HepG2 (cell line): ENCODE measurements around the gene C19orf73. TPM values are rescaled to one million over a fixed set of nuclear protein-coding genes. Genes with fewer than 3 reads are reported as not detected.

Experiments
- ELF1 ChIP-seq: sonication (generic); formaldehyde crosslinking; IDR thresholded peaks from 2 replicates; pipeline ENCODE4 v1.4.0; 2020; ENCODE audit warnings: missing genetic modification reagents
- ETV5 ChIP-seq: IDR thresholded peaks from 2 replicates; pipeline ENCODE4 v1.6.1; 2018; ENCODE audit warnings: missing biosample characterization, missing genetic modification reagents, inconsistent platforms, borderline replicate concordance
- GLI4 ChIP-seq: sonication (generic); formaldehyde crosslinking; IDR thresholded peaks from 2 replicates; pipeline ENCODE4 v1.5.1; 2020; ENCODE audit warnings: missing genetic modification reagents, mild to moderate bottlenecking, moderate library complexity, borderline replicate concordance
- HNRNPL ChIP-seq: fragments of 200-400 bp; formaldehyde crosslinking; IDR thresholded peaks from 2 replicates; pipeline ENCODE4 v1.6.1; 2017; ENCODE audit warnings: mild to moderate bottlenecking, low read depth, low read length
- KAT2B ChIP-seq: fragments of 150-350 bp; IDR thresholded peaks from 2 replicates; pipeline ENCODE4 v1.6.1; 2014; ENCODE audit warnings: low read depth, low read length, borderline replicate concordance
- KAT8 ChIP-seq: IDR thresholded peaks from 2 replicates; pipeline ENCODE4 v1.6.1; 2016; ENCODE audit warnings: missing genetic modification reagents, missing compliant biosample characterization
- MED1 ChIP-seq: sonication (generic); formaldehyde crosslinking; IDR thresholded peaks from 2 replicates; pipeline ENCODE4 v1.4.0; 2020; ENCODE audit warnings: missing genetic modification reagents
- NFIC ChIP-seq: IDR thresholded peaks from 2 replicates; pipeline ENCODE4 v1.6.1; 2012; ENCODE audit warnings: mild to moderate bottlenecking, low read length, inconsistent platforms
- PRPF4 ChIP-seq: fragments of 200-400 bp; formaldehyde crosslinking; IDR thresholded peaks from 2 replicates; pipeline ENCODE4 v1.6.1; 2016; ENCODE audit warnings: low read length, low read depth; ENCODE audit not compliant: poor library complexity, severe bottlenecking
- TP53 ChIP-seq: sonication (generic); formaldehyde crosslinking; conservative IDR thresholded peaks from 2 replicates; pipeline ENCODE4 v1.4.0; 2020; ENCODE audit warnings: missing genetic modification reagents
- ZGPAT ChIP-seq: IDR thresholded peaks from 2 replicates; pipeline ENCODE4 v1.6.1; 2016; ENCODE audit warnings: mild to moderate bottlenecking
- ZHX2 ChIP-seq, 2 experiments: sonication (generic) in 1 of 2; formaldehyde crosslinking in 1 of 2; IDR thresholded peaks; 2 replicates each; pipeline versions ENCODE4 v1.6.1 to v1.9.0; 2014 to 2022; ENCODE audit warnings: antibody characterized with exemption in 1 of 2, borderline replicate concordance in 1 of 2, inconsistent platforms in 1 of 2, low read depth in 1 of 2, missing genetic modification reagents in 1 of 2
- ZNF224 ChIP-seq: sonication (generic); formaldehyde crosslinking; IDR thresholded peaks from 2 replicates; pipeline ENCODE4 v1.5.0; 2020; ENCODE audit warnings: mild to moderate bottlenecking, missing genetic modification reagents
- ZNF235 ChIP-seq: sonication (generic); formaldehyde crosslinking; IDR thresholded peaks from 2 replicates; pipeline ENCODE4 v1.8.1; 2023; ENCODE audit warnings: mild to moderate bottlenecking, missing genetic modification reagents, borderline replicate concordance
- ZNF383 ChIP-seq: sonication (generic); formaldehyde crosslinking; IDR thresholded peaks from 2 replicates; pipeline ENCODE4 v1.4.0; 2020; ENCODE audit warnings: missing genetic modification reagents, mild to moderate bottlenecking, borderline replicate concordance
- ZNF605 ChIP-seq: sonication (generic); formaldehyde crosslinking; IDR thresholded peaks from 2 replicates; pipeline ENCODE4 v1.8.0; 2022; ENCODE audit warnings: mild to moderate bottlenecking, missing genetic modification reagents
- polyA plus RNA-seq, 8 experiments: library from polyadenylated mRNA; depleted of rRNA in 3 of 8; stranded (reverse) in 7 of 8; unstranded in 1 of 8; fragments of >200 nt; fragmentation: Illumina TruSeq in 4 of 8; extraction: Trizol in 4 of 8; gene quantifications; 2 replicates each; pipeline versions ENCODE4 v1.2.1 to v1.2.3, GENCODE V29; 2011 to 2016; ENCODE audit warnings: low read depth in 4 of 8, missing spikeins in 1 of 8, mixed read lengths in 1 of 8; ENCODE audit not compliant: insufficient read depth in 1 of 8
- total RNA-seq, 5 experiments: library from RNA; depleted of rRNA; stranded (reverse); fragments of >200 nt; fragmentation: Illumina TruSeq; extraction: Trizol; gene quantifications; 2 replicates each; pipeline ENCODE4 v1.2.3, GENCODE V29; 2016; ENCODE audit warnings: low read depth in 1 of 5
- TF ChIP-seq, protein P1 (sequence below): IDR thresholded peaks from 2 replicates; pipeline ENCODE4 v1.6.1; 2012; ENCODE audit warnings: inconsistent platforms

C19orf73 gene
- total and polyA plus RNA-seq, 2 of the 13 experiments (the other 11 are each of a cell fraction or from before 2014, with no cell fraction given): 1.4 to 1.5 TPM

DNA sequence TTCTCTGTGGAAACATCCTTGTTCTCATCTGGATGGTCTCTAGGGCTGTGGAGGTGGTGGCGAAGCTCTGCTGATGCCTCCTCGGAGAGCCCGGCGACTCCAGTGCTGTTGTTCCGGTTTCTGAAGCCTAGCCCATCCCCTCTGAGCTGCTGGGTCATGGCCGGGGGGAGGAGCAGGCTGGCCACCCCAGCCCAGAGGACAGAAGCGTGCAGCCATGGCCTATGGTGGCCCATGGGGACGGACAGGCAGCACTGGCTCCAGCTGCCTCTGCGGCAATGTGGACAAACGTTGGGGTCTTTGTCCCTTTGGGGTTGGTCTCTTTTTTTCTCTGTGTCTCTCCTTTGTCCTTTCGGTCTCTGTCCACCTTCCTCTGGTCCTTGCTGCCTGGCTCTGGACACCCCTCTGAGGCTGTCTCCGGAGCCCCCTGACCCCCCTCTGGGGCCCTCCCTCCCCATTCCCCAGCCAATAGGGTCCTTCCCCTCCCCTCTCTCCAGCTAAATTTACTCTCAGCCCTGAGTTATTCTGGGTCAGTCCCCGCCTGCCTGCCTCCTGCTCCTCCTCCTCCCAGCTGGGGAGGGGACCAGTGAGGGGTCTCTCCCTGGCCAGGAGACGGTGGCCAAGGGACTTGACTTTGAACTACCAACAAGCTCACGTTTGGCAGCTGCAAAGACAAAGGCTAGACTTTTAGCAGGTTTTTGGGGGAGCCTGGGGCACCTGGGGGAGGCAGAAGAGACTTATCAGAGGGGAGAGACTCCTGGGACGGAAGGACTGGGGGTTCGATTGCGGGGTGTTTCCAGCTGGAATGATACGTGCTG, 36.3 kb upstream of the C19orf73 start, which contains the start of gene HRC (continued):
- TF ChIP-seq TP53 (CRISPR knock-in tag) (no peak), ZNF605 (no peak), GLI4 (CRISPR knock-in tag) (no peak), ZGPAT (CRISPR knock-in tag) (0 out of 2 replicates have a peak, but pooled peaks have one; percentile 47), MED1 (CRISPR knock-in tag) (0 out of 2 replicates have a peak, but pooled peaks have one; percentile 35), ELF1 (CRISPR knock-in tag) (peak; percentile 72), ZHX2 (IDR thresholded peaks at IDR 0.05; ENCODE audit: low read depth) (no peak), ZHX2 (CRISPR knock-in tag; IDR thresholded peaks at IDR 0.05; ENCODE audit: borderline replicate concordance) (no peak), PRPF4 (no peak), KAT8 (CRISPR knock-in tag) (peak; percentile 76), HNRNPL (no peak), ETV5 (CRISPR knock-in tag) (peak; percentile 54; the same call in 1 of the 2 replicates), NFIC (no peak), KAT2B (no peak), ZNF224 (CRISPR knock-in tag) (no peak), ZNF235 (CRISPR knock-in tag) (no peak), ZNF383 (no peak)
- TF ChIP-seq, protein P1, sequence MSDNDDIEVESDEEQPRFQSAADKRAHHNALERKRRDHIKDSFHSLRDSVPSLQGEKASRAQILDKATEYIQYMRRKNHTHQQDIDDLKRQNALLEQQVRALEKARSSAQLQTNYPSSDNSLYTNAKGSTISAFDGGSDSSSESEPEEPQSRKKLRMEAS: peak; percentile 65
